H1 (cell line): Measurements from ENCODE around the gene CCDC74A. TPM values are rescaled to one million over a fixed set of nuclear protein-coding genes. Genes with fewer than 3 reads are reported as not detected.

Experiments
- CTCF ChIA-PET: fragments of 300-600 bp; sonication (Branson Sonifier 250); formaldehyde crosslinking; loops from one replicate; lab custom pipeline; 2021; ENCODE audit not compliant: partially characterized antibody; lab: Charles Lee
- POLR2A ChIA-PET: fragments of 300-600 bp; sonication (Branson Sonifier 250); formaldehyde crosslinking; loops from one replicate; lab custom pipeline; 2021; ENCODE audit warnings: inconsistent platforms; ENCODE audit not compliant: partially characterized antibody; lab: Charles Lee
- DNase-seq, 2 experiments: peaks; one replicate each; pipeline versions ENCODE4 v3.0.0 to v3.0.0-alpha.2; 2010 to 2022; ENCODE audit warnings: low spot score in 2 of 2, low read depth in 1 of 2, mixed read lengths in 1 of 2
- FAIRE-seq: peaks from 2 replicates; lab custom pipeline; 2011; peaks lifted over from hg19 to GRCh38; lab: Jason Lieb, UNC
- H2AFZ ChIP-seq: 2 replicates; pipeline ENCODE4 v1.8.1; 2012; ENCODE audit warnings: low read length, inconsistent platforms
- H2AK5ac ChIP-seq: 2 replicates; pipeline ENCODE4 v1.6.1; 2013; ENCODE audit warnings: low read depth, low read length
- H2BK120ac ChIP-seq: replicated peaks from 2 replicates; pipeline ENCODE3; 2013; ENCODE audit warnings: low read depth, low read length, inconsistent platforms
- H2BK12ac ChIP-seq: 2 replicates; pipeline ENCODE4 v1.6.1; 2013; ENCODE audit warnings: low read depth, low read length
- H2BK15ac ChIP-seq: 2 replicates; pipeline ENCODE4 v1.6.1; 2013; ENCODE audit warnings: low read length
- H2BK20ac ChIP-seq: 2 replicates; pipeline ENCODE4 v1.6.1; 2013; ENCODE audit warnings: low read length
- H2BK5ac ChIP-seq: 2 replicates; pipeline ENCODE4 v1.6.1; 2013; ENCODE audit warnings: low read depth, low read length
- H3K14ac ChIP-seq: 2 replicates; pipeline ENCODE4 v1.6.1; 2013; ENCODE audit warnings: inconsistent platforms; ENCODE audit not compliant: insufficient read length
- H3K18ac ChIP-seq: 2 replicates; pipeline ENCODE4 v1.6.1; 2013; ENCODE audit warnings: low read length; ENCODE audit errors: extremely low read depth
- H3K23ac ChIP-seq: 2 replicates; pipeline ENCODE4 v1.6.1; 2013; ENCODE audit warnings: inconsistent platforms; ENCODE audit not compliant: insufficient read length
- H3K23me2 ChIP-seq: 2 replicates; pipeline ENCODE4 v1.6.1; 2013; ENCODE audit warnings: low read depth, low read length
- H3K27ac ChIP-seq: 2 replicates; pipeline ENCODE4 v1.6.1; 2011; ENCODE audit warnings: low read depth, low read length, inconsistent platforms
- H3K27me3 ChIP-seq, 4 experiments: replicated peaks in 1 of 4; 1 replicate in 1 of 4; 2 replicates in 3 of 4; pipeline versions ENCODE4 v1.6.1 to v1.8.1; 2011 to 2013; ENCODE audit warnings: low read length in 3 of 4, mild to moderate bottlenecking in 3 of 4, inconsistent platforms in 2 of 4, mixed read lengths in 2 of 4, moderate library complexity in 1 of 4; ENCODE audit not compliant: control insufficient read depth in 3 of 4, insufficient read depth in 3 of 4; ENCODE audit errors: extremely low read depth in 1 of 4
- H3K36me3 ChIP-seq, 4 experiments: 2 replicates each; pipeline versions ENCODE4 v1.6.1 to v1.8.1; 2011 to 2013; ENCODE audit warnings: mild to moderate bottlenecking in 4 of 4, low read length in 3 of 4, moderate library complexity in 2 of 4, control low read depth in 1 of 4, inconsistent platforms in 1 of 4; ENCODE audit not compliant: insufficient read depth in 4 of 4, control insufficient read depth in 2 of 4
- H3K4ac ChIP-seq: replicated peaks from 2 replicates; pipeline ENCODE3; 2013; ENCODE audit warnings: low read length, low read depth, mixed read lengths, inconsistent platforms; ENCODE audit not compliant: insufficient read length
- H3K4me1 ChIP-seq, 4 experiments: replicated peaks in 1 of 4; 1 replicate in 1 of 4; 2 replicates in 3 of 4; pipeline versions ENCODE4 v1.6.1 to v1.8.1; 2011 to 2013; ENCODE audit warnings: low read length in 3 of 4, inconsistent platforms in 2 of 4, mixed read lengths in 1 of 4; ENCODE audit not compliant: insufficient read depth in 4 of 4, control insufficient read depth in 3 of 4
- H3K4me2 ChIP-seq, 2 experiments: 2 replicates each; pipeline versions ENCODE4 v1.6.1 to v1.8.1; 2011 to 2013; ENCODE audit warnings: low read depth in 2 of 2, low read length in 2 of 2, control low read depth in 1 of 2, inconsistent platforms in 1 of 2, mild to moderate bottlenecking in 1 of 2; ENCODE audit not compliant: insufficient read depth in 1 of 2
- H3K4me3 ChIP-seq, 4 experiments: fragments of 200-600, 300-600 bp in 1 of 4; sonication (generic), shearing (Covaris generic), sonication (Bioruptor Twin) in 1 of 4; 2 replicates each; pipeline versions ENCODE4 v1.5.1 to v1.8.1; 2011 to 2016; ENCODE audit warnings: low read length in 4 of 4, low read depth in 3 of 4, control low read depth in 2 of 4, inconsistent platforms in 2 of 4, mild to moderate bottlenecking in 2 of 4, mixed read lengths in 1 of 4, moderate library complexity in 1 of 4; ENCODE audit not compliant: insufficient read depth in 2 of 4; ENCODE audit errors: extremely low read depth in 1 of 4
- H3K56ac ChIP-seq: replicated peaks from 2 replicates; pipeline ENCODE3; 2013; ENCODE audit warnings: low read depth, mild to moderate bottlenecking, mixed read lengths, low read length, inconsistent platforms; ENCODE audit not compliant: insufficient read length
- H3K79me1 ChIP-seq: 2 replicates; pipeline ENCODE4 v1.6.1; 2013; ENCODE audit warnings: low read depth, low read length, control low read depth
- H3K79me2 ChIP-seq, 2 experiments: 2 replicates each; pipeline versions ENCODE4 v1.6.1 to v1.8.1; 2012 to 2013; ENCODE audit warnings: low read length in 2 of 2, mild to moderate bottlenecking in 2 of 2, inconsistent platforms in 1 of 2; ENCODE audit not compliant: insufficient read depth in 2 of 2, control insufficient read depth in 1 of 2
- H3K9ac ChIP-seq, 4 experiments: replicated peaks in 1 of 4; 1 replicate in 1 of 4; 2 replicates in 3 of 4; pipeline versions ENCODE4 v1.6.1 to v1.8.1; 2011 to 2013; ENCODE audit warnings: low read depth in 3 of 4, low read length in 3 of 4, control low read depth in 2 of 4, mild to moderate bottlenecking in 2 of 4, moderate library complexity in 2 of 4, inconsistent platforms in 1 of 4; ENCODE audit errors: extremely low read depth in 1 of 4
- H3K9me3 ChIP-seq, 2 experiments: 2 replicates each; pipeline versions ENCODE4 v1.6.1 to v1.8.1; 2012 to 2013; ENCODE audit warnings: mild to moderate bottlenecking in 2 of 2, moderate library complexity in 2 of 2, control low read depth in 1 of 2, inconsistent platforms in 1 of 2, low read depth in 1 of 2, low read length in 1 of 2, mixed read lengths in 1 of 2; ENCODE audit not compliant: insufficient read depth in 2 of 2
- H4K20me1 ChIP-seq, 2 experiments: replicated peaks in 1 of 2; 2 replicates each; pipeline versions ENCODE3 to v1.8.1; 2011 to 2013; ENCODE audit warnings: inconsistent platforms in 2 of 2, low read length in 2 of 2, mild to moderate bottlenecking in 1 of 2; ENCODE audit not compliant: insufficient read depth in 2 of 2, control insufficient read depth in 1 of 2
- H4K5ac ChIP-seq: 2 replicates; pipeline ENCODE4 v1.6.1; 2013; ENCODE audit warnings: low read length, low read depth, mixed read lengths, inconsistent platforms; ENCODE audit not compliant: insufficient read length
- H4K8ac ChIP-seq: 2 replicates; pipeline ENCODE4 v1.8.0; 2013; ENCODE audit warnings: mild to moderate bottlenecking, moderate library complexity, low read length, inconsistent platforms; ENCODE audit not compliant: insufficient read depth; ENCODE audit errors: extremely low read depth
- H4K91ac ChIP-seq: replicated peaks from 2 replicates; pipeline ENCODE3; 2013; ENCODE audit warnings: low read length, mixed read lengths, inconsistent platforms; ENCODE audit not compliant: insufficient read length
- SRF ChIP-seq: IDR thresholded peaks from 2 replicates; pipeline ENCODE4 v1.6.1; 2011; ENCODE audit warnings: mild to moderate bottlenecking, low read depth, low read length, moderate library complexity
- WGBS, 2 experiments: shearing (Covaris generic) in 1 of 2; methylation state at CpG; one replicate each; pipeline versions ENCODE4 v1.1.6 to v1.1.7; 2013 to 2015; ENCODE audit warnings: low lambda C conversion rate in 2 of 2, mixed read lengths in 2 of 2, inconsistent platforms in 1 of 2, low coverage in 1 of 2, missing lambda C conversion rate in 1 of 2; ENCODE audit not compliant: insufficient replicate concordance in 2 of 2, insufficient coverage in 1 of 2, insufficient read length in 1 of 2; ENCODE audit errors: extremely low coverage in 1 of 2, missing lambda C conversion rate in 1 of 2; 5-methylcytosine and 5-hydroxymethylcytosine counted together
- polyA plus RNA-seq, 7 experiments: library from polyadenylated mRNA; depleted of rRNA in 3 of 7; stranded (reverse) in 5 of 7; unstranded in 2 of 7; fragments of >200 nt in 5 of 7; fragments of 200-250 nt in 2 of 7; gene quantifications; 1 replicate in 5 of 7; 2 replicates in 1 of 7; 4 replicates in 1 of 7; pipeline versions ENCODE4 v1.2.1 to v1.2.3, GENCODE V29; 2011 to 2013; ENCODE audit warnings: missing spikeins in 2 of 7, mixed read lengths in 2 of 7
- total RNA-seq: library from RNA; stranded (reverse); fragmentation: NEBNext Ultra II Directional; extraction: Animal tissue kit (Norgen Biotek cat#: 25700); gene quantifications from 2 replicates; pipeline ENCODE4 v1.2.1, GENCODE V29; 2021

Gene CCDC74A
- total and polyA plus RNA-seq, 2 of the 8 experiments (the other 6 are each of a cell fraction or from before 2014, with no cell fraction given): 18.1 to 21.0 TPM

DNA sequence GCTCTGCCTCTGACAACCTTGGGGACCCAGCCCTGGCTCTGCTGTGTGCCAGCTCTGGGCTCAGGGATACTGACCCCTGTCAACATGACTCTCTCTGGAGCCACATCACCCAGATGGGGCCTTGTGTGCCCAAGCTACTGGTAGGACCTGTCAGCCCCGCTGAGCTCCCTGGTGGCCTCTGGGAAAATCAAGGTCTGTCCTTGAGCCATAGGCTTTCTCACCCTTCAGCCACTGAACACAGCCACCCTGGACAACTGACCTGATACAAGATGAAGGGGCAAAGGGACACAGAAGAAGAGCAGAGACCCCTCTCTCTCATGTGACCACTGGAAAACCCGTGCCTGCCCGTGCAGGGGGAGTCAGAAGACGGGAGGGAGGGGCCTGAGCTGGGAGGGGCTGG is 7.8 kb downstream of the CCDC74A start:
- Histone ChIP-seq H3K4me2 (no peak overlapping the region), H3K27ac (no peak overlapping the region), H3K4me1 (no peaks in the 10 kb centered on the region), H2AK5ac (no peak overlapping the region), H3K14ac (no peak overlapping the region), H2BK15ac (no peak overlapping the region), H3K23me2 (no peaks in the 10 kb centered on the region), H3K9me3 (no peaks in the 10 kb centered on the region), H4K20me1 (no peaks in the 10 kb centered on the region), H3K56ac (no peak overlapping the region), H3K4ac (no peak overlapping the region), H2AFZ (no peak overlapping the region), H3K23ac (no peak overlapping the region), H3K27me3 (no peaks in the 10 kb centered on the region), H3K18ac (no peak overlapping the region), H2BK12ac (no peak overlapping the region), H3K79me2 (no peaks in the 10 kb centered on the region), H4K8ac (no peak overlapping the region), H4K91ac (no peak overlapping the region), H3K4me3 (no peak overlapping the region), H3K79me1 (no peaks in the 10 kb centered on the region), H2BK20ac (no peak overlapping the region), H3K9ac (no peak overlapping the region), H2BK5ac (no peak overlapping the region), H3K36me3 (no peaks in the 10 kb centered on the region), H2BK120ac (no peak overlapping the region), H4K5ac (no peak overlapping the region)
- peak in 1 of 2 experiments; percentile 37 for DNase-seq
- CTCF ChIA-PET: no interaction called here
- TF ChIP-seq SRF: no peak
- FAIRE-seq: no peak
- POLR2A ChIA-PET: no interaction called here
- 80% methylated on average over 4 of the region's 4 CpGs; no CpG with 5 or more reads in 1 of the 2 experiments for WGBS, 2 experiments
